GM10847 (cell line): ENCODE results near the gene WFDC6.

Experiments used
- POLR2A ChIP-seq: IDR thresholded peaks from 2 replicates; pipeline ENCODE4 v1.6.1; 2011; ENCODE audit not compliant: insufficient read length; ENCODE audit errors: extremely low read depth

WFDC6 gene

DNA sequence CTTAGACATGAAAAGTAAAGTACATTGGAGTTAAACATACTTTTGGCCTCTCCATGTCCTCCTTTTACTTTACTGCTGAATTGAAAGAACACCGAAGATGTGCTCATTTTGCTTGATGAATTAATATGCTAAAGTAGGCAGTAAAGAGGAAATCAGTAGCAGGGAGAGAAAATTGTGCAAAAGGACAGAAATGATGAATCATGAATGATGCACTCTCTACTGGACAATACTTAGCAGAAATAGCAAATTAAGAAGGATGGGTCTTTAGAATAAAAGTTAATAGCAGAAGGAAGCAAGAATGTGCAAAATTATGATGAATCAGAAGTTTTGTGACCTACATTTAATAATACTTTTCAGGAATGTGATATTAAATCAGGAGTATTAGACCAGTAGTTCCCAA is 15.5 kb downstream of the WFDC6 start:
- no peak for TF ChIP-seq POLR2A

DNA sequence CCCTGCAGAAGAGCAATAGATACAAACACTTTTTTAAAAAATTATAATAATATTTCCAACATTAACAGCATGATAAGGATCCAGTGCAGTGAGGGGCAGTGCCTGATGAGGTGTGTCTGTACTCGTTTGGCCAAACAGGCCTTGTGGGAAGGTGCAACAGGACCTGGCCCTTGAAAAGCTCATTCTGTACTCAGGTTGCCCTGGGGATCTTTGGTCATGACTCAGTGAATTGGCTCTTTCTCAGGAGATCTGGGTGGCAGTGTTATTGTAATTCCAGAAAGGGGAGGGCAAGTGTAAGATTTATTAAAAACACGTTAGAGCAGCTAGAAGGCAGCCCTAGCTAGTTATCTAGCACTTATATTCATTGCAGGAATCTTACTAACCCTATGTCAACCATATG is 21.0 kb downstream of the WFDC6 start:
- no peak for TF ChIP-seq POLR2A

DNA sequence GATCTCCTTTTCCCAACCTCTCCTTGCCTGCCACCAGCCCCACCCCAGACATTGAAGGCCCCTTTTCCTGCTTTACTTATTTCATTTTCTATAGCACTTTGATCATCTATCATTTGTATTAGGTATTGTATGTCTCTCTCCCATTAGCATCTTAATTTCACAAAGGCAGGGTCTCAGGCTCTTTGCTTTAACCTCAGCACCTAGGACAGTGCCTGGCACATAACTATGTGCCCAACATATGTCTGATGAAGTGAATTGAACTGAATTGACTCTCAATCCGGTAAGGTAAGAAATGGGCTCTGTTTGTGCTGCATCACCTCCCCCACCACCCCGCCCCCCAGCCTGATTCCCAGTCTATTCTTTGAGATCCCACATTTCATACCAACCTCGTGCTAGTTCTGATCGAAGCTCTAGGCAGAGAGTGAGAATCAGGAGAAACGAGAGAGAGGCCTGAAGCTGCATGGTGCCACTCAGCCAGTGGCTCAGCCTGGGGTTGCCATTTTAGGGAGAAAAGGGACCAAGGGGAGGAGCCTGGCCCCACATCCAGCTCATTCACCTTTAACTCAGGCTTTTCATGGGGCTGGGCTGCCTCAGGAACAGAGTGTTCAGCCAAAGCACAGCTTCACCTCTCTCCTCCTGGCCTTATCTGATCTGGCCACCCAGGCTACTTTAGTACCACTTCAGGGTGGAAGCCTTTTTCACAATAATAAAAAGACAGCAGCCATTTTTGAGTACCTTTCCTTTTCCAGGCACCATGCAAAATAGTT is 24.0 kb downstream of the WFDC6 start, which contains the start of gene SPINT3:
TSS of gene SPINT3 (minus strand) at position 476 of the 767 bp plus-strand sequence. CDS start at position 462, 14 bp downstream.
- no peak for TF ChIP-seq POLR2A

- no peak for TF ChIP-seq POLR2A
Measured at GRCh38 chr20:45510242-45510862, 28.9 kb downstream of the WFDC6 start.

DNA sequence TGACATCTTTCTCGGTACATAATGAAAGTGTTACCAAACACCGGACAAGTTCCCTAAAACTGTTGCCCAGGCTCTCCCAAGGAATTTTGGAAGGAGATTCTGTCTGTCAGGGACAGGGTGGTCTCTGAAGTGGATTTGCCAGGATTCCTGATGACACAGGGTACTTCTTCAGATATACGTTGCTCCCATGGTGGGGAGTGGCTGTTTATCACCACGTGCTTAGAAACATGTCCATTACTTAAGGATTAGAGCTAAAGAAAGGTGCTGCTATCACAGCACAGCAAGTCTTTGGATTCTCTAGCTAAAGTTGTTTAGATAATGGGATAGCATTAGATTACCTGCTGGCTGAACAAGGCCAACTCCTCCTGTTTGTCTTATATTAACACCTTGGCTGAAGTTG is 30.2 kb downstream of the WFDC6 start:
- TF ChIP-seq POLR2A = no peak

- no peak for TF ChIP-seq POLR2A
Measured at GRCh38 chr20:45508068-45508886, 31.0 kb downstream of the WFDC6 start.

- no peak for TF ChIP-seq POLR2A
Measured at GRCh38 chr20:45507011-45507820, 32.1 kb downstream of the WFDC6 start.

- no peak for TF ChIP-seq POLR2A
Measured at GRCh38 chr20:45506398-45506797, 32.9 kb downstream of the WFDC6 start.

- no peak for TF ChIP-seq POLR2A
Measured at GRCh38 chr20:45503403-45503802, 35.9 kb downstream of the WFDC6 start.

DNA sequence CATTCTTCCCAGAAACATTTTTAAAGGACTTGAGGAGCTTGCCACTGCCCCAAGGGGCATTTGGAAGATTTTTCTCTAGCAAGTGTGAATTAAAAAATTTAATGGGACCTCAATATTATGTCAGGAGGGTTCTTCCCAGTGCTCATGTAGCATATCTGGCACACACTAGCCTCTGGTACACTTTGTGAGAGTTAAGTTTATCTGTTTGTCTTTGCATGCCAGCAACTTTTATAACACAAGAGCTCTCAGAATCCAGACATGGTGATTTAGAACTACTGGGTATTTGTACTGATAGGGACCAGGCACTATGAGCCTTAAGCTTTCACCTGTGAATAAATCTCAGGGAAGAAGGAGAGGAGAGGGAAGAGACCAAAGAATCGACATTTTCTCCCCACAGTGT is 36.7 kb downstream of the WFDC6 start:
- TF ChIP-seq POLR2A = no peak

DNA sequence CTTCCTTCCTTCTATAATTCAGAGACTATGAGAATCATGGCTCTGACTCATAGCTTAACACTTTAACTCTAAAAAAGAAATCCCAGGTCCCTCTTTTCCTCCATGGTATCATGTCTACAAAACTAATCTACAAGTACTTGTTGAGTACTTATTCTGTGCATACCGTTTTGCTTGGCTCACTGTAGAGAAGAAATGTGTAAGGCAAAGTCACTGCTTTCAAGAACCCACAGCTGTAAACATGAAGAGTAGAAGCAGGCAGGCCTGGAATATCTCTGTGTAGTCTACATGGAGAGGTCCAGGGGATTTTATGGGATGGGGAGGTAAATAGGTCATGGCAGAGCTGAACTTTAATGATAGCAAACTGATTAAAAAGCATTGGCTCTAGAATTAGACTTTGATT is 37.7 kb downstream of the WFDC6 start:
- TF ChIP-seq POLR2A = no peak

- no peak for TF ChIP-seq POLR2A
Measured at GRCh38 chr20:45500022-45500421, 39.3 kb downstream of the WFDC6 start.

- TF ChIP-seq POLR2A = no peak
Measured at GRCh38 chr20:45497971-45498494, 41.2 kb downstream of the WFDC6 start.

DNA sequence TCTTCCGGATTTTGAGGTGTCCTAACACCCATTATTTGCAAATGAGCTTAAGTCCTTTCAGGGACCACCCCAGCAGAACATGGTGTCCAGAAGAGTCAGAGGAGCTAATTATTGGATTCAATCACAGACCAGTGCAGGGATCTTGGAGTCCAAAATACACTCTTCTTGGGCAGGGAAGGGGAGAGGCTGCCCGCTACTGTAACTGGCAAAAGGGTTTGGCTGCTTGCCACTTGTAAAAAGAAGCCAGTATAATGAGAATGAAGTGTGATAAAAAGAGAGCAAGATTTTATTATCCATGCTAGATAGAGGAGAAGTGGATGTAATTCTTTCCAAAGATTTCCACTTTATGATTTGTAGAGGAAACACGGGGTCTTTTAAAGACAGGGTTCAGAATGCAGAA is 43.1 kb downstream of the WFDC6 start:
- TF ChIP-seq POLR2A = no peak

GRCh38 chr20:45495501-45495941 is 43.8 kb downstream of the WFDC6 start:
- no peak for TF ChIP-seq POLR2A

- no peak for TF ChIP-seq POLR2A
Measured at GRCh38 chr20:45489083-45489531, 50.2 kb downstream of the WFDC6 start.
